Adipocyte (in vitro differentiated cells): Measurements from ENCODE around the gene PDIA5.
"Not testable (repeated sequence)": the region's sequence is repeated elsewhere in the genome, so short reads cannot be mapped to it uniquely, and the experiment has no call there.

ENCODE experiments used
- DNase-seq: peaks from one replicate; pipeline ENCODE4 v3.0.0-alpha.2; 2015; ENCODE audit warnings: low read depth
- H3K27me3 ChIP-seq: replicated peaks from 2 replicates; pipeline ENCODE4 v1.7.0; 2013; ENCODE audit warnings: mild to moderate bottlenecking, low read length, moderate library complexity; ENCODE audit not compliant: control insufficient read depth, insufficient read depth
- H3K36me3 ChIP-seq: 2 replicates; pipeline ENCODE4 v1.7.0; 2013; ENCODE audit warnings: low read length, mild to moderate bottlenecking, moderate library complexity; ENCODE audit not compliant: control insufficient read depth, insufficient read depth, severe bottlenecking
- H3K4me1 ChIP-seq: 2 replicates; pipeline ENCODE4 v1.7.0; 2013; ENCODE audit warnings: mild to moderate bottlenecking, low read length, moderate library complexity; ENCODE audit not compliant: control insufficient read depth, insufficient read depth
- H3K4me3 ChIP-seq: 2 replicates; pipeline ENCODE4 v1.7.0; 2013; ENCODE audit warnings: mild to moderate bottlenecking, low read length, moderate library complexity
- H3K9ac ChIP-seq: 2 replicates; pipeline ENCODE4 v1.7.0; 2013; ENCODE audit warnings: mild to moderate bottlenecking, low read length, moderate library complexity
- H3K9me3 ChIP-seq: 2 replicates; pipeline ENCODE4 v1.7.0; 2013; ENCODE audit warnings: mild to moderate bottlenecking, low read length, moderate library complexity; ENCODE audit not compliant: control insufficient read depth

The PDIA5 gene

DNA sequence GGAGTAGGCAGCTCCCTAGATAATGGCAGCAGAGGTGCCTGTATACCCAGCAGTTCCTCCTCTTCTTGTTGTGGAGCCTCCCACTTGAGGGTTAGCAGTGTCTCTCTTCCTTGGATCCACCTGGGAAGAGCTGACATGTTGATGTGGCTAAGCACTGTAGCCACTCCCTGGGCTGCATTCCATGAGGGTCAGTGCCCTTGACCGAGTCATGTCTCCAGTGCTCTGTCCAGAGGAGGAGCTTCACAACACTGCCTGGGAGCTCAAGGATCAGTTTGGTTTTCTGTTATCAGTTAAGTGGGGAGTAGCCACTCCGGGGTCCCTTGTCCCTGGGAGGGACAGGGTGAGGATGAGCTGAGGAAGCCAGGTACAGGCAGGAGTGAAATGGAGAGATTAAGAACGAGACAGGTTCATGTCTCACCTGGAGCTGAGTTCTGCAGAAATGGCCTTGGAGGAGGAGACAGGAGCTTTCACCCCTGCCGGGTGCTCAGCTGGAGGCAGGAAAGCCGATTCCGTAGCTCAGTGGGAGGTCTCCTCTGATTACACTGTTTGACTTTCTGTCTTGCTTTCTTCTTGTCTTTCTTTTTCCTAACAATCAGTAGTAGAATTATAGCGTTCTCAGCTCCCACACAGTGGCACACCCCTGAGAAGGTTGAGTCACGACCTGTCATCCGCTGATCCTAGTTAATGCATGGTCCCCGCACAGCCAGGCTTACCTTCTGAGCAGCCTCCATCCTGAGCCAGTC, 77.0 kb downstream of the PDIA5 start:
- no peak overlapping the region for H3K4me3 ChIP-seq
- peaks cover 5% of the 10 kb centered on the region for H3K4me1 ChIP-seq
- H3K36me3 ChIP-seq: peaks cover 54% of the 10 kb centered on the region
- H3K9ac ChIP-seq: no peak overlapping the region
- DNase-seq: no peak
- H3K27me3 ChIP-seq: no peaks in the 10 kb centered on the region
- H3K9me3 ChIP-seq: no peaks in the 10 kb centered on the region

DNA sequence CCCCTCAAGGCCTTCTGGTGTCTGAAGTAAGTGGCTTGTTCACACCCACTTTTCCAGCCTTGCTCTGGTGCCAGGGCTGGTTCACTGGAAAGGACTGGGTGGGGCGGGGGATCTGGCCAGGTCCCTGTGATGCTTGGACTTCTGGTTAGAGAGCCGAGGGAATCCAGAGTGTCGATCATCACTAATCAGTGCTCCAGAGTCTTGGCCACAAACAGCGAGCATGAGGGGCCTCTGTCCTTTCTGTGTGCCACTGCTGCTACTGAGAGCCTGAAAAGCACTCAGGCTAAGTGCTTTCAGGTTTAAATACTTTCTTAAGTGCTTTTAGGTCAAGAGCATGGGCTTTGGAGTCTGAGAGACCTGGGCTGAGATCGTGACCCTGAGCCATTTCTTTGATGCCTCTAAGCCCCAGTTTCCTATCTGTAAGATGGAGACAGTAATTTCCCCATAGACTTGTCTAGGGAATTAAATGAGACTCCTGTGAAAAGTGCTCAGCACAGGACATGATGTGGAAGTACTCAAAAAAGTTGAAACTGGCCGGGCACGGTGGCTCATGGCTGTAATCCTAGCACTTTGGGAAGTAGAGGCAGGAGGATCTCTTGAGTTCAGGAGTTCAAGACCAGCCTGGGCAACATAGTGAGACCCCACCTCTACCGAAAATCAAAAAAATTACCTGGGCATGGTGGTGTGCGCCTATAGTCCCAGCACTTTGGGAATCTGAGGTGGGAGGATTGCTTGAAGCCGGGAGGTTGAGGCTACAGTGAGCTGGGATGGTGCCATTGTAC, 81.1 kb downstream of the PDIA5 start:
- no peaks in the 10 kb centered on the region for H3K27me3 ChIP-seq
- H3K4me1 ChIP-seq: peaks cover 5% of the 10 kb centered on the region
- H3K4me3 ChIP-seq: no peak overlapping the region
- H3K9me3 ChIP-seq: no peaks in the 10 kb centered on the region
- peaks cover 69% of the 10 kb centered on the region for H3K36me3 ChIP-seq
- DNase-seq: no peak
- no peak overlapping the region for H3K9ac ChIP-seq

DNA sequence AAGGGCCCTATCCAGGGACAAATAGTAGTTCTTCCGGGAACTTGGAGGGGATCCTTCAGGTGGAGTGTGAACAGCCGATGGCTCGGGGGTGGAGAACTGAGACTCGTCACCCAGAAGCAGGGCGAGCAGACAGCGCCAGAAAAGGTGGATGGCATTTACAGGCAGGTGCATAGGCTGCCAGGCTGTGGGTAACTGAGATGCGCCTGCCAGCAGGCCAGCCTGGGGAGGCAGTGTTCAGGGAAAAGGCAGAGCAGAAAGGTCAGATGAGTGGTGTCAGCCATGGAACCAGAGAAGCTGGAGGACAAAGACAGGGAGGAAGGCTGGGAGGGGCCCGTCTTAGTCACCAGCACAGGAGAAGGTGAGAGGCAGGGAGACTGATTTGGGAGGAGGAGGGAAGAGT, 81.9 kb downstream of the PDIA5 start:
- no peak for DNase-seq
- H3K9ac ChIP-seq: no peak overlapping the region
- H3K9me3 ChIP-seq: no peaks in the 10 kb centered on the region
- peaks cover under 1% of the 10 kb centered on the region for H3K4me1 ChIP-seq
- no peaks in the 10 kb centered on the region for H3K27me3 ChIP-seq
- H3K4me3 ChIP-seq: no peak overlapping the region
- peaks cover 71% of the 10 kb centered on the region for H3K36me3 ChIP-seq

DNA sequence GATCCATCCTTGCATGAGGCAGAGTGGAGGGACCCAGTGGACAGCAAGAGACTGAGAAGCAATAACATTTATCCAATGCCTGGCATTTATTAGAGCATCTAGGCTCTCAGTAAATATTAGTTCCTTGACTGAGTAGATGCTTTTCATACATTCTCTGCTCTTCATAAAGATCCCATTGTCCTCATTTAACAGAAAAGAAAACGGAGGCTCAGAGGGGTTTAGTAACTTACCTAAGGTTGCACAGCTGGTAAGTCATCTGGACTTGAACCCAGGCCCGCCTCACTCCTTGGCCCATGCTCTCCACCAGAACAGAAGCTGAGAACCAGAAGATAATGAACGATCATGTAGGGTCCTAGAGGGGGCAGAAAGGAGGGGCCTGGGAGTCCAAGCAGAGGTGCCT, 82.7 kb downstream of the PDIA5 start:
- Histone ChIP-seq H3K36me3 (peaks cover 73% of the 10 kb centered on the region), H3K27me3 (no peaks in the 10 kb centered on the region), H3K9me3 (no peaks in the 10 kb centered on the region), H3K9ac (no peak overlapping the region), H3K4me3 (no peak overlapping the region), H3K4me1 (no peaks in the 10 kb centered on the region)
- DNase-seq: no peak

DNA sequence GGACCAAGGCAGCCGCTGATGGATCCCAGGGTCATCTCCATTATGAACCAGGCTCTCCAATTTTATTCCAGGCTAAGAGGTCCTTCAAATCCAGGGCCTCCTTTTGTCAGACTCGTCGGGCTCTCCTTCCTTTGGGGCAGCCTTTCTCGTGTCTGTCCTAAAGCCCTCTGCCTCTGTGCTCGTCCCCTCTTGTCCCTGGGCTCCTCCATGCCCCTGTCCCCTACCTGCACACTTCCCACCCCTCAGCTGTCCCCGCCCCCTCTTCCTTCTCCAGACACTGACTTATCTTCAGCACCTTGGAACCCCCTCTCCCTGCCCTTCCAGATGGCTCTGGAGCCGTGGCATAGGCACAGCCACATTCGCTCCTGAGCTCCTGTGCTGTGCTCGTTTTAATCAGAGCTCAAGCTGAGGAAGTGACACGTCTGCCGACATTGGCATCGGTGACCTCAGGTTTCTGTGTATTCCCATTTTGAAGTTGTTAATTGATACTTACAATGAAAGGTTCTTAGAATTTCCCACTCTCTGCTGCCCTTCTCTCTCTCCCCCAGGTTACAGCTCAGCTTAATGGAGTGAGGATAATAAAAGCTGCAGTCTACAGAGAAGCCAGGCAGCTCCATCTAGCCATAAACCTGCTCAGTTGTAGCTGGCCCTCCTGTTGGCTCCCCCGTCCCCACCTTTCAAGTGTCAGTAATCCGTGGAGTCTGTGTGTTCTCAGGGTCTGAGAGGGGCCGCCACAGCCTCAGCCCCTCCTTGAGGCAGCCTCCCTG, 83.8 kb downstream of the PDIA5 start:
- no peak overlapping the region for H3K9ac ChIP-seq
- H3K4me1 ChIP-seq: no peaks in the 10 kb centered on the region
- H3K4me3 ChIP-seq: no peak overlapping the region
- no peaks in the 10 kb centered on the region for H3K9me3 ChIP-seq
- peaks cover 83% of the 10 kb centered on the region for H3K36me3 ChIP-seq
- no peaks in the 10 kb centered on the region for H3K27me3 ChIP-seq
- DNase-seq: no peak

DNA sequence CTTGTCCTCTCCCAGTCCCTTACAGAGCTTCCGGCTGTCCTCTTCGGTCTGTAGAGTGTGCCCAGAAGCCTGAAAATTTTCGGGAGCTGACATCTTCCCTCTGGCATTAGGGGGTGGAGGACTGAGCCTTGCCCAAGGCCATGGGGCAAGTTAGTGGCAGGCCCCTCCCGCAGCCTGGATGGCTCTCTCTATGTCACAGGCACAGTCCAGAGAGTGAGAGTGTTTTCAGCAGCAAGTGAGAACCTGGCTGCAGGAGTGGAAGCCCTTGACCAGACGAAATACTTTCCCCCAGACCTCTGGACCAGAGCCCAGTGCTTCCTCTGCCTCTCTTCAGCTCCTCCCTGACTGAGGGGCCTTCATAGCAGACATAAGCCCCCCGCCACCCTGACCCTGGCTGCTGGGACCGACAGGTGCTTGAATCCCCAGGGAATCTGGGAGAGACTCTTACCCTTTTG, 84.5 kb downstream of the PDIA5 start:
- no peak overlapping the region for H3K9ac ChIP-seq
- peaks cover 83% of the 10 kb centered on the region for H3K36me3 ChIP-seq
- DNase-seq: no peak
- H3K4me3 ChIP-seq: no peak overlapping the region
- no peaks in the 10 kb centered on the region for H3K4me1 ChIP-seq
- H3K27me3 ChIP-seq: no peaks in the 10 kb centered on the region
- no peaks in the 10 kb centered on the region for H3K9me3 ChIP-seq

DNA sequence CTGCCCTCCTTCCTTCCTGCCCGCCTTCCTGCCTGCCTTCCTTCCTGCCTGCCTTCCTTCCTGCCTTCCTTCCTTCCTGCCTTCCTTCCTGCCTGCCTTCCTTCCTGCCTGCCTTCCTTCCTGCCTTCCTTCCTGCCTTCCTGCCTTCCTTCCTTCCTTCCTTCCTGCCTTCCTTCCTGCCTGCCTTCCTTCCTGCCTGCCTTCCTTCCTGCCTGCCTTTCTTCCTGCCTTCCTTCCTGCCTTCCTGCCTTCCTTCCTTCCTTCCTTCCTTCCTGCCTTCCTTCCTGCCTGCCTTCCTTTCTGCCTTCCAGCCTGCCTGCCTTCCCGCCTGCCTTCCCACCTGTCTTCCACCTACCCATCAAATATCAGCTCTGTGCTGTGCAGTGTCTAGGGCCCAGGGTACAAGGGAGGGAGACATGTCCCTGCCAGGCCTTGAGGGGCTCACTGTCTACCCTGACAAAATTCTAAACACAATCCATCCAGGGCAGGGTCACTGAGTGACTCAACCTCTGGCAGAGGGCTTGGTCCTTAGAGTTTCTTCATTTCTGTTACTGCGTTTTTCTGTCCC, 85.1 kb downstream of the PDIA5 start:
- not testable (repeated sequence) for H3K4me3 ChIP-seq

DNA sequence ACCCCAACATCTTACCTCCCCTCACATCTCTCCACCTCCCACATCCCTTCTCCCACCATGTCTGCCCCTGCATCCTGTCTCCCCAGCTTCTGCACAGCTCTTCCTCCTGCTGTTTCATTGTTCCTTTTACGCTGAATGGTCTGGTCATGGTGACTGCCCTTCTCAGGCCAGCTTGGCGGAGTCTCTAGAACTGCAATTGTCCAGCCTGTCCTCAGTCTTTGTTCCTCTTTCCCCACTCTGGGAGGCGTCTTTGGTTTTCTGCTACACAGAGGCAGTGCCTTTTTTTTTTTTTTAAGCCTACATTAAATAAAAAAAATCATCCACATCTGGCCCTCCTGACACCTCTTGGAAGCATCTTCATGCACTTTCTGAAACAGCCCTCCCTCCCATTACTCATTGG, 85.9 kb downstream of the PDIA5 start:
- H3K9ac ChIP-seq: no peak overlapping the region
- peaks cover 83% of the 10 kb centered on the region for H3K36me3 ChIP-seq
- DNase-seq: no peak
- no peak overlapping the region for H3K4me3 ChIP-seq
- no peaks in the 10 kb centered on the region for H3K27me3 ChIP-seq
- no peaks in the 10 kb centered on the region for H3K9me3 ChIP-seq
- H3K4me1 ChIP-seq: no peaks in the 10 kb centered on the region

More for the DNA sequence above, 85.1 kb downstream of the PDIA5 start:
- not testable (repeated sequence) for H3K9ac ChIP-seq, H3K27me3 ChIP-seq, H3K4me1 ChIP-seq, H3K9me3 ChIP-seq, DNase-seq
- H3K36me3 ChIP-seq: peaks cover 83% of the 10 kb centered on the region

DNA sequence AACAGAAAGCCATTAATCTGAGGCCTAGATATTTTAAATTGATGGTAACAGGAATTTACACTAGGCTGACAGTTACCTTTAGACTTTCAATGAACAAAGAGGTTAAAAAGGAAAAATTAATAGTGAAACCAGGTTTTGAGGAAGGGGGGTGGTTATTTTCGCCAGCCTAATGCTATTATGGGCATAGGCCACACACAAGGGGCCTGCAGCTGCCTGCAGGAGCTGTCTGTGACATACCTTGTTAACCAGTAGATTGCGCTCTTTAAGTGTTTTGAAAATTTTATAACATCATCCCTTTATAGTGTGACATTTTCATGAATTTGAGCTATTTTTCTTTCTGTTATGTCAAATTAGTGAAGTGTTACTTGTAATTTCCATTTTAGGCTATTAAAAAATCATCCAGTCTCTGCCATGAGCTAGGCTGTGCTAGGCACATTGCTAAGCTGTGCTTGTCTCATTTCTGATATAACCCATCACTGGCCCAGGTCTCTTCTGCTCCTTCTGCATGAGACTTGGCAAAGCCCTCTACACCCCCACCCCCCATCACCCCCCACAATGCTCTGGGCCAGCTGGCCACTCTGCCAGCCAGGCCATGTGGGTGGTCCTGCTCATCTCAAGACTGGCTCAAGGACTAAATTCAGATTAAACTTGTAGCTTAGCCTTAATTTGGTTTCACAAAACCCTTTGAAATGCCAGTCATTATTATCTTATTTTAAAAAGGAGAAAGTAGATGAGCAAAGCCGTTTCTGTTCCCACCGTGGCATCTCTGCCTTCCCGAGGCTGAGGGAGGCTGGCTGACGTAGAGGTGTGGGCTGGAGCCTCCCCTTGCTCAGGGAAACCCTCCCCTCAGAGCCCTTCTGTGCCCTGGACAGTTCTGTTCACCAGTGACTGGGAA, 86.5 kb downstream of the PDIA5 start:
- Histone ChIP-seq H3K36me3 (peaks cover 83% of the 10 kb centered on the region), H3K27me3 (no peaks in the 10 kb centered on the region), H3K4me1 (no peaks in the 10 kb centered on the region), H3K9me3 (no peaks in the 10 kb centered on the region), H3K4me3 (no peak overlapping the region), H3K9ac (no peak overlapping the region)
- DNase-seq: no peak
